ENCODE measurements around the gene FRMPD1. TPM values are rescaled to one million over a fixed set of nuclear protein-coding genes. Genes with fewer than 3 reads are reported as not detected.

FRMPD1 gene
- total and polyA plus RNA-seq, 2 of the 4 experiments (the other 2 are of a cell fraction): not detected

DNA sequence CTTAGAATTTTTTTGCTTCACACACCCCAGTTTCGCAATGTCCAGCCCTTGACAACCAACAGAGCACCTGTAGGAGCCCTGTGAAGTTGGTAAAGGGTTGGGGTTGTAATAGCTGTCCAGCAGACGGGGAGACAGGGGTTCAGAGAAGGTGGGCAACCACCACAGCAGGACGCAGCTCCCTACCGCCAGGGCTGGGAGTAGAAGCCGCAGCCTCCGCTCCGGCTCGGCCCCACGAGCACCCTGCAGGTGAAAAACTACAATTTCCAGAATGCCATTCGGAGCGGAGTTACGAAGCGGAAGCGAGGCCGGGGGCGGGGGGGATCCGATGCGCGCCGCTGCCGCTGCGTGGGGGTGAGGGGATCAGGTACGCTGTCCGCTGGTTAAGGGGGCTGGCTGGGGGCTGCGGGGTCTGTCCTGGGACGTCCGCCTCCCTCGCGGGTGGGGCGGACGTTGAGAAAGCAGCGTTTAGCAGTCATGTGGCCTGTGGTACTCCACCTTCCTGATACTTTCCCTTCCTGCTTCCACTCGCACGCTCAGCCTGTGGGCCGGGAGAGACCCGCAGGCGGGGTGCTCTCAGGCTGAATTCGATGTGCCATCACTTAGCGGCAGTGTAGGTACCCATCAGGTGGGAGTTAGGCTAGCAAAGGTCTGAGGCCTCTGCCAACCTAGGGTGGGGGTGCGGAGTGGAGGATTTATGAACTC is 102.9 kb downstream of the FRMPD1 start, which contains the start of gene TRMT10B:
TSS of gene TRMT10B (plus strand) at position 317 of the 702 bp plus-strand sequence. CDS start 8,127 bp downstream, outside the sequence.
- H3K4ac ChIP-seq (ENCODE audit: low read depth, low read length): peak within 1 kb of the TSS; percentile 92
- H4K8ac ChIP-seq (ENCODE audit: low read depth in 2 of 2, low read length in 2 of 2): peak within 1 kb of the TSS; percentile 90 to 97
- peak within 1 kb of the TSS; percentile 95 for H3K14ac ChIP-seq (replicated peaks; ENCODE audit: low read depth, low read length)
- no peaks in the 10 kb centered on the region for H3K9me3 ChIP-seq (ENCODE audit: control insufficient read depth, insufficient read depth, low read length)
- H4K20me1 ChIP-seq (ENCODE audit: insufficient read depth, low read length): no peaks in the 10 kb centered on the region
- H3K36me3 ChIP-seq (ENCODE audit: control insufficient read depth, insufficient read depth, low read length): peaks cover 2% of the 10 kb centered on the region; the same call in 1 of the 2 replicates
- peak within 1 kb of the TSS; percentile 80 for H3K56ac ChIP-seq (ENCODE audit: extremely low read depth, insufficient read depth, low read length)
- peak within 1 kb of the TSS; percentile 79 for H2BK5ac ChIP-seq (ENCODE audit: low read depth, low read length, poor library complexity, severe bottlenecking)
- H2BK120ac ChIP-seq (ENCODE audit: low read depth, low read length): peak within 1 kb of the TSS; percentile 74
- H4K5ac ChIP-seq (ENCODE audit: low read depth, low read length): peak within 1 kb of the TSS; percentile 84
- H4K91ac ChIP-seq (ENCODE audit: insufficient read depth, low read depth, low read length): peak within 1 kb of the TSS; percentile 80
- H3K4me3 ChIP-seq (ENCODE audit: insufficient read depth, low read depth, low read length): peak within 1 kb of the TSS; percentile 82
- peaks cover 23% of the 10 kb centered on the region in 2 experiments for H3K79me1 ChIP-seq (ENCODE audit: low read depth in 1 of 2, low read length in 2 of 2)
- peak within 1 kb of the TSS; percentile 80 for H3K23ac ChIP-seq (ENCODE audit: low read depth, low read length)
- no CpG with 5 or more reads among the region's 40 CpGs for WGBS, 2 experiments (ENCODE audit: extremely low coverage in 2 of 2, insufficient read length in 1 of 2)
- peaks cover 4% of the 10 kb centered on the region for H3K4me1 ChIP-seq (ENCODE audit: control insufficient read depth, insufficient read depth, low read length)
- H3K9ac ChIP-seq (ENCODE audit: low read depth, low read length): peak within 1 kb of the TSS; percentile 98
- peak within 1 kb of the TSS; percentile 91 for H3K27ac ChIP-seq (ENCODE audit: insufficient read depth, low read length)
- peak within 1 kb of the TSS; percentile 31; the same call in 1 of the 3 replicates for H2BK15ac ChIP-seq (ENCODE audit: low read depth, low read length)
- POLR2A ChIA-PET (ENCODE audit: unreplicated experiment): no interaction called here
- peak within 1 kb of the TSS; percentile 86 for H3K4me2 ChIP-seq (ENCODE audit: low read depth, low read length)
- dilution Hi-C loops (cut with HindIII; ENCODE audit: low sequenced_read_pairs, unreplicated experiment) (no loop called here), in situ Hi-C loops (cut with MboI; ENCODE audit: low sequenced_read_pairs) (no loop called here), intact Hi-C loops (cut with micrococcal nuclease) (no loop called here)
- peak within 1 kb of the TSS; percentile 92 for H2AK9ac ChIP-seq (replicated peaks; ENCODE audit: low read depth, low read length, poor library complexity)
- DNase-seq (peak; percentile 64), ATAC-seq (ENCODE audit: low read depth) (peak; percentile 95)
- peak within 1 kb of the TSS; percentile 80 for H2AK5ac ChIP-seq (ENCODE audit: low read depth, low read length)
- H2BK20ac ChIP-seq (ENCODE audit: low read depth, low read length): no peak within 1 kb of the TSS
- peak within 1 kb of the TSS; percentile 48 for H3K18ac ChIP-seq (ENCODE audit: low read depth, low read length)
- no TSS peak for BruUV-seq (replicated peaks)
- TF ChIP-seq MXI1 (IDR thresholded peaks at IDR 0.05; ENCODE audit: borderline replicate concordance, low read depth, low read length) (0 out of 2 replicates have a peak, but pooled peaks have one; percentile 25), CEBPB (IDR thresholded peaks at IDR 0.05; ENCODE audit: low read depth, low read length) (peak; percentile 79), MAZ (IDR thresholded peaks at IDR 0.05; ENCODE audit: borderline replicate concordance, low read depth, low read length) (peak; percentile 78; the same call in 1 of the 2 replicates), USF2 (IDR thresholded peaks at IDR 0.05; ENCODE audit: low read depth, low read length) (peak; percentile 61)
- TF ChIP-seq, protein P1, sequence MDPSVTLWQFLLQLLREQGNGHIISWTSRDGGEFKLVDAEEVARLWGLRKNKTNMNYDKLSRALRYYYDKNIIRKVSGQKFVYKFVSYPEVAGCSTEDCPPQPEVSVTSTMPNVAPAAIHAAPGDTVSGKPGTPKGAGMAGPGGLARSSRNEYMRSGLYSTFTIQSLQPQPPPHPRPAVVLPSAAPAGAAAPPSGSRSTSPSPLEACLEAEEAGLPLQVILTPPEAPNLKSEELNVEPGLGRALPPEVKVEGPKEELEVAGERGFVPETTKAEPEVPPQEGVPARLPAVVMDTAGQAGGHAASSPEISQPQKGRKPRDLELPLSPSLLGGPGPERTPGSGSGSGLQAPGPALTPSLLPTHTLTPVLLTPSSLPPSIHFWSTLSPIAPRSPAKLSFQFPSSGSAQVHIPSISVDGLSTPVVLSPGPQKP (IDR thresholded peaks at IDR 0.05; ENCODE audit: borderline replicate concordance, low read depth, low read length): no peak
- CTCF ChIA-PET: no interaction called here
- no peaks in the 10 kb centered on the region for H3K27me3 ChIP-seq (ENCODE audit: control insufficient read depth, insufficient read depth, low read length)
- peaks cover 5% of the 10 kb centered on the region; the same call in 1 of the 2 replicates for H3K9me1 ChIP-seq (ENCODE audit: insufficient read depth, low read length)
- peak within 1 kb of the TSS; percentile 97 for H2AFZ ChIP-seq (replicated peaks; ENCODE audit: low read length, poor library complexity)

Measured in IMR-90 (cell line).